Adrenal gland (tissue), 5 donors: Measurements from ENCODE around the gene CTSO.

Experiments
- CTCF ChIP-seq, 6 experiments: fragments of 450-650 bp in 4 of 6; fragments of 200-600 bp in 2 of 6; sonication (generic) in 1 of 6; IDR thresholded peaks; 1 replicate in 5 of 6; 2 replicates in 1 of 6; pipeline versions ENCODE4 v1.5.1 to v1.8.0; 2016 to 2021; ENCODE audit warnings: antibody characterized with exemption in 6 of 6, mild to moderate bottlenecking in 2 of 6, moderate library complexity in 1 of 6
- POLR2A ChIP-seq, 2 donors: fragments of 450-650 bp; IDR thresholded peaks; one replicate each; pipeline ENCODE4 v1.6.1; 2017; ENCODE audit warnings: antibody characterized with exemption in 2 of 2, mild to moderate bottlenecking in 2 of 2, moderate library complexity in 1 of 2
- donor health status: DM: no; HTN: no; CAD: no.

DNA sequence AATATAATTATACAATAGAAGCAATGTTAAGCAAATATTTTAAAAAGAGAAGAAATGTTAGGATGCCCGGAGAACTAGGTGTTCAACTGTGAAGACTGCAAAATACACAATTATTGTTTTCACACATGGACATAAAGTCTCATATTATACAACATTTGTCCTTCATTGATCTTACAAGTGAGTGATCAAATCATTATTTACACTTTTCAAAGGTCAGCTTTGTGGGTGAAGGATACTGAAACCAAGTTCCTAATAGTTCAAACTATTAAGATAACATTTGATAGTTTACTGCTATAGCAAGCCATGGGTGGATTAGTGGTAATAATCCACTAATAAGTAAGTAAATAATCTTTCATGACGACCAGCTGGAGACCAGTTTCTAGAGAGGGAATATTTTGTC lies 23.3 kb downstream of the CTSO start:
- TF ChIP-seq CTCF (IDR thresholded peaks at IDR 0.05) (no peak), POLR2A (IDR thresholded peaks at IDR 0.05) (no peak)
